PC-3 (cell line): ENCODE measurements around the gene BMPR1A.

Source experiments
- CTCF ChIP-seq: fragments of 300-600 bp; sonication (generic); conservative IDR thresholded peaks from 2 replicates; pipeline ENCODE4 v1.5.1; 2017; ENCODE audit warnings: antibody characterized with exemption, low read depth, mild to moderate bottlenecking, low read length
- EZH2 ChIP-seq: fragments of 300-600 bp; sonication (generic); IDR thresholded peaks from one replicate; pipeline ENCODE4 v1.6.1; 2017; ENCODE audit warnings: antibody characterized with exemption, mild to moderate bottlenecking, low read length; ENCODE audit not compliant: unreplicated experiment
- EZH2phosphoT487 ChIP-seq: fragments of 300-600 bp; sonication (generic); IDR thresholded peaks from 2 replicates; pipeline ENCODE4 v1.6.1; 2018; ENCODE audit warnings: mild to moderate bottlenecking, antibody characterized with exemption, low read length, borderline replicate concordance

GRCh38 chr10:86931872-86932271, 175.5 kb downstream of the BMPR1A start:
- TF ChIP-seq EZH2 = no peak
- TF ChIP-seq CTCF = no peak
- TF ChIP-seq EZH2phosphoT487 = no peak
